Measurements from ENCODE around the gene C1orf122. TPM values are rescaled to one million over a fixed set of nuclear protein-coding genes. Genes with fewer than 3 reads are reported as not detected.

The C1orf122 gene
- total RNA-seq, 1 donor from 2014 or later: 38.9 TPM

GRCh38 chr1:37853157-37853556 is 45.6 kb downstream of the C1orf122 start:
- no peak for DNase-seq (ENCODE audit: extremely low spot score, unreplicated experiment)
- peaks cover 12% of the 10 kb centered on the region for H3K4me1 Mint-ChIP-seq (ENCODE audit: unreplicated experiment)
- no peak overlapping the region for H3K27ac Mint-ChIP-seq
- H3K36me3 Mint-ChIP-seq: peaks cover 15% of the 10 kb centered on the region
- H3K27me3 Mint-ChIP-seq: no peaks in the 10 kb centered on the region
- H3K9me3 Mint-ChIP-seq: no peaks in the 10 kb centered on the region
- no peak for TF ChIP-seq CTCF (conservative IDR thresholded peaks at IDR 0.05)
- no peak overlapping the region for H3K4me3 Mint-ChIP-seq

- H3K9me3 Mint-ChIP-seq: no peaks in the 10 kb centered on the region
- no peaks in the 10 kb centered on the region for H3K27me3 Mint-ChIP-seq
- no peak for TF ChIP-seq CTCF (conservative IDR thresholded peaks at IDR 0.05)
- no peak for DNase-seq (ENCODE audit: extremely low spot score, unreplicated experiment)
- H3K4me1 Mint-ChIP-seq (ENCODE audit: unreplicated experiment): peaks cover 18% of the 10 kb centered on the region
- H3K36me3 Mint-ChIP-seq: peaks cover 15% of the 10 kb centered on the region
- no peak overlapping the region for H3K4me3 Mint-ChIP-seq
- H3K27ac Mint-ChIP-seq: no peak overlapping the region
Observed at GRCh38 chr1:37854406-37854805, 46.8 kb downstream of the C1orf122 start.

Other genes with a start within 250 kb of the C1orf122 start
- gene GNL2, start 211.9 kb upstream of the C1orf122 start, total RNA-seq (ENCODE audit: low replicate concordance): 52.4 and 55.1 TPM in 2 replicates
- 0.26 and 1.4 TPM in 2 replicates for gene RSPO1, start 172.9 kb upstream of the C1orf122 start, total RNA-seq (ENCODE audit: low replicate concordance)
- 13.3 and 35.1 TPM in 2 replicates for gene CDCA8, start 115.3 kb upstream of the C1orf122 start, total RNA-seq (ENCODE audit: low replicate concordance)
- gene EPHA10, start 42.7 kb upstream of the C1orf122 start, total RNA-seq (ENCODE audit: low replicate concordance): 0.97 and 1.0 TPM in 2 replicates
- gene MANEAL, start 13.9 kb upstream of the C1orf122 start, total RNA-seq (ENCODE audit: low replicate concordance): 11.6 and 21.1 TPM in 2 replicates
- 12.7 and 19.2 TPM in 2 replicates for gene YRDC, start 418 bp downstream of the C1orf122 start, total RNA-seq (ENCODE audit: low replicate concordance)
- gene MTF1, start 51.8 kb downstream of the C1orf122 start, total RNA-seq (ENCODE audit: low replicate concordance): 20.5 and 20.7 TPM in 2 replicates
- 16.1 and 19.3 TPM in 2 replicates for gene INPP5B, start 139.3 kb downstream of the C1orf122 start, total RNA-seq (ENCODE audit: low replicate concordance)
- gene SF3A3, start 182.2 kb downstream of the C1orf122 start, total RNA-seq (ENCODE audit: low replicate concordance): 56.1 and 86.5 TPM in 2 replicates
- 7.0 and 25.1 TPM in 2 replicates for gene FHL3, start 197.7 kb downstream of the C1orf122 start, total RNA-seq (ENCODE audit: low replicate concordance)
- 22.7 and 33.1 TPM in 2 replicates for gene UTP11, start 204.9 kb downstream of the C1orf122 start, total RNA-seq (ENCODE audit: low replicate concordance)
- 0.69 and 2.8 TPM in 2 replicates for gene POU3F1, start 239.0 kb downstream of the C1orf122 start, total RNA-seq (ENCODE audit: low replicate concordance)

All from type B pancreatic cell (in vitro differentiated cells).